AG10803 (cell line): ENCODE results near the gene DHRS2.

Experiments
- DNase-seq: peaks from one replicate; pipeline ENCODE4 v3.0.0; 2010; ENCODE audit warnings: low read depth
- H3K4me3 ChIP-seq: 2 replicates; pipeline ENCODE4 v1.5.1; 2011; ENCODE audit warnings: mild to moderate bottlenecking, low read length, control low read depth
- CTCF ChIP-seq: conservative IDR thresholded peaks from 2 replicates; pipeline ENCODE4 v1.5.1; 2011; ENCODE audit warnings: mild to moderate bottlenecking, low read length, control low read depth, inconsistent platforms

Gene DHRS2

GRCh38 chr14:23657959-23658470, 21.9 kb downstream of the DHRS2 start:
- H3K4me3 ChIP-seq, result no peak overlapping the region
- no peak for TF ChIP-seq CTCF
- DNase-seq, result no peak

- no peak overlapping the region for H3K4me3 ChIP-seq
- no peak for DNase-seq
- TF ChIP-seq CTCF, result no peak
These were observed 24.4 kb downstream of the DHRS2 start for GRCh38 chr14:23660290-23661226.

- TF ChIP-seq CTCF, result no peak
- H3K4me3 ChIP-seq, result no peak overlapping the region
- DNase-seq, result no peak
These were observed 25.4 kb downstream of the DHRS2 start for GRCh38 chr14:23661542-23661941.

GRCh38 chr14:23663127-23663526, 27.0 kb downstream of the DHRS2 start:
- TF ChIP-seq CTCF, result no peak
- no peak overlapping the region for H3K4me3 ChIP-seq
- DNase-seq, result no peak

- H3K4me3 ChIP-seq, result no peak overlapping the region
- no peak for DNase-seq
- TF ChIP-seq CTCF, result no peak
These were observed 27.5 kb downstream of the DHRS2 start for GRCh38 chr14:23663711-23664110.

GRCh38 chr14:23664207-23664885, 28.2 kb downstream of the DHRS2 start:
- no peak for DNase-seq
- no peak overlapping the region for H3K4me3 ChIP-seq
- TF ChIP-seq CTCF, result no peak
